Effector memory CD4-positive, alpha-beta T cell (primary cell): ENCODE data around the gene ATAD2B.
"Not testable (repeated sequence)": the region's sequence is repeated elsewhere in the genome, so short reads cannot be mapped to it uniquely, and the experiment has no call there.

Experiments
- DNase-seq, 3 donors: peaks; one replicate each; pipeline ENCODE4 v3.0.0-alpha.2; 2020
- H3K27ac ChIP-seq: 2 replicates; pipeline ENCODE4 v1.7.0; 2013; ENCODE audit warnings: mild to moderate bottlenecking, low read length, moderate library complexity; ENCODE audit not compliant: insufficient read depth, poor library complexity, severe bottlenecking
- H3K27me3 ChIP-seq: replicated peaks from 2 replicates; pipeline ENCODE4 v1.7.0; 2013; ENCODE audit warnings: mild to moderate bottlenecking, low read length; ENCODE audit not compliant: insufficient read depth, control insufficient read depth, poor library complexity, severe bottlenecking
- H3K36me3 ChIP-seq: 2 replicates; pipeline ENCODE4 v1.7.0; 2013; ENCODE audit warnings: mild to moderate bottlenecking, low read length, moderate library complexity; ENCODE audit not compliant: control insufficient read depth, insufficient read depth
- H3K4me1 ChIP-seq: 2 replicates; pipeline ENCODE4 v1.7.0; 2013; ENCODE audit warnings: low read length, mild to moderate bottlenecking; ENCODE audit not compliant: control insufficient read depth, insufficient read depth, poor library complexity, severe bottlenecking
- H3K4me3 ChIP-seq: 2 replicates; pipeline ENCODE4 v1.7.0; 2013; ENCODE audit warnings: low read length, low read depth, mild to moderate bottlenecking; ENCODE audit not compliant: insufficient read depth, poor library complexity, severe bottlenecking
- H3K9me3 ChIP-seq: 2 replicates; pipeline ENCODE4 v1.7.0; 2013; ENCODE audit warnings: mild to moderate bottlenecking, low read length, moderate library complexity; ENCODE audit not compliant: control insufficient read depth

ATAD2B gene

DNA sequence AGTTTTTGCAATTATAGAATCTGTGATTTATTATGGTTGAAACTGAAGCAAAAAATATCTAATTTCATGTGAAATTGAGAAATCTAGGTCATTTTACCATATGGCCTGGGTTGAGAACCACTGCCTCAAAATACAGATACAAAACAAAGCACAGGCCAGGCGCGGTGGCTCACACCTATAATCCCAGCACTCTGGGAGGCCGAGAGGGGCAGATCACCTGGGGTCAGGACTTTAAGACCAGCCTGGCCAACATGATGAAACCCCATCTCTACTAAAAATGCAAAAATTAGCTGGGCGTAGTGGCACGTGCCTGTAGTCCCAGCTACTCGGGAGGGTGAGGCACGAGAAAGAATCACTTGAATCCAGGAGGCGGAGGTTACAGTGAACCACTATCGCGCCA is 146.5 kb downstream of the ATAD2B start:
- H3K27ac ChIP-seq, H3K4me3 ChIP-seq, H3K9me3 ChIP-seq, DNase-seq, H3K4me1 ChIP-seq, H3K27me3 ChIP-seq: not testable (repeated sequence)
- peaks cover 32% of the 10 kb centered on the region for H3K36me3 ChIP-seq

DNA sequence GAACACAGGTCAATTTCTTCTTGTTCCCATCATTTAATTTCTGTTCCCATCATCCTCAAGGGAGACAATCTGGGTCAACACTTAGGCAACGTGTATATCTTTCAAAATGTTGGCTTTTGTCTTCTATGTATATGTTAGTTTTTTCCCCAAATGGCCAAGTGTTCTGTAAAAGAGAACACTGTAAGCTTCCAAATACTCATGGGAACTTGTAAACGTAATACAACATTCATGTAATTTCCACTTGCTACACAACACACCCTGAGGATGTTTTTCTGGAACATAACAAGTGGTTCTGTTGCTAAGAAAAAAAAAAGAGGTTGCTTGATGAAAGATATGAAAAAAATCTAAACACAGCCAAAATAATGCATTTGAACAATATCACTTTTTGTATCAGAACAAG is 149.1 kb downstream of the ATAD2B start:
- no peaks in the 10 kb centered on the region for H3K27me3 ChIP-seq
- H3K27ac ChIP-seq = no peak overlapping the region
- peaks cover 34% of the 10 kb centered on the region for H3K36me3 ChIP-seq
- H3K4me3 ChIP-seq = no peak overlapping the region
- DNase-seq = no peak
- no peaks in the 10 kb centered on the region for H3K4me1 ChIP-seq
- H3K9me3 ChIP-seq = no peaks in the 10 kb centered on the region

DNA sequence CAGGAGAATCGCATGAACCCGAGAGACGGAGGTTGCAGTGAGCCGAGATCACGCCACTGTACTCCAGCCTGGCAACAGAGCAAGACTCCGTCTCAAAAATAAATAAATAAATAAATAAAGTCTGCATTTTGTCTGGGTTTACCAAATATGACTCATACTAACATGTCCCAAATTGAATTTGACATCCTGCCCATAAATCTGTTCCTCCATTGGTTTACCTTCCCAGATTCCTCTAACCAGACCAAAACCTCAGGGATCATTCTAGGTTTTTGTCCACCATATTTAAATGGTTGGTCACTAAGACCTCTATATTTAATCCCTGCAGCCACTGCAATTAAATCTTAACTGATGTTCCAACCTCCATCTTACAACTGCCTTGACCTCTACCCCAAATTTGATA is 150.9 kb downstream of the ATAD2B start:
- no peak for DNase-seq
- no peaks in the 10 kb centered on the region for H3K4me1 ChIP-seq
- peaks cover 43% of the 10 kb centered on the region for H3K36me3 ChIP-seq
- H3K27ac ChIP-seq = no peak overlapping the region
- H3K27me3 ChIP-seq = no peaks in the 10 kb centered on the region
- H3K4me3 ChIP-seq = no peak overlapping the region
- H3K9me3 ChIP-seq = no peaks in the 10 kb centered on the region

DNA sequence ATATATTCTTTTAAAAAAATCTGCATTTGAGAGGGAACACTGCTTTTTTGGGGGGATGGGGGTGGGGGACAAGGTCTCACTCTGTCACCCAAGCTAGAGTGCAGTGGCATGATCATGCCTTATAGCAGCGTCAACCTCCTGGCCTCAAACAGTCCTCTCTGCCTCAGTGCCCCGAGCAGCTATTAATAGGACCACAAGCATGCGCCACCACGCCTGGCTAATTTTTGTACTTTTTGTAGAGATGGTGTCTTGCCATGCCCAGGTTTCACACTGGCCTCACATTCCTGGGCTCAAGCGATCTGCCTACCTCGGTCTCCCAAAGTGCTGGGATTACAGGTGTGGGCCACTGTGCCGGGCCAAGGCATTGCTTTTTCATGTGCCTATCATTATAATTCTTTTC is 154.2 kb downstream of the ATAD2B start:
- no peak overlapping the region for H3K27ac ChIP-seq
- H3K27me3 ChIP-seq = no peaks in the 10 kb centered on the region
- H3K4me3 ChIP-seq = no peak overlapping the region
- H3K4me1 ChIP-seq = no peaks in the 10 kb centered on the region
- no peak for DNase-seq
- peaks cover 43% of the 10 kb centered on the region for H3K36me3 ChIP-seq
- H3K9me3 ChIP-seq = no peaks in the 10 kb centered on the region

DNA sequence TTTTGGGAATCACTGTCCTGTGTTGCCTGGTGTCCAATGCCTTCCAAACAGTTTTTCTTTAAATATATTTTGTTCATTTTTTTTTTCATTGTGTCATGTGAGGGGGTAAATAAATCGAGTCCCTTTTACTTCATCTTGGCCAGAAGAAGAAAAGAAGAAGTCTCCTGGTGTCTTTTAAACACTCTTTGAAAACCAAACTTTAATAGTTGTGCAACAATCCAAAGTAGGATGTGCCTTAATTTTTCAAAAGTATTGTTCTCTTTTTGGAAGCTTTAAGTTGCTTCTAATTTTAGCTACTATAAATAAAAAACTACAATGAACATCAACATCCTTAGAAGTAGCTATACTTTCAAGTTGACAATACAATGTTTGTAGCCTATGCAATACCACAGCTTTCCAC is 154.9 kb downstream of the ATAD2B start:
- no peaks in the 10 kb centered on the region for H3K9me3 ChIP-seq
- DNase-seq = no peak
- no peak overlapping the region for H3K27ac ChIP-seq
- peaks cover 38% of the 10 kb centered on the region for H3K36me3 ChIP-seq
- H3K27me3 ChIP-seq = no peaks in the 10 kb centered on the region
- no peak overlapping the region for H3K4me3 ChIP-seq
- no peaks in the 10 kb centered on the region for H3K4me1 ChIP-seq

DNA sequence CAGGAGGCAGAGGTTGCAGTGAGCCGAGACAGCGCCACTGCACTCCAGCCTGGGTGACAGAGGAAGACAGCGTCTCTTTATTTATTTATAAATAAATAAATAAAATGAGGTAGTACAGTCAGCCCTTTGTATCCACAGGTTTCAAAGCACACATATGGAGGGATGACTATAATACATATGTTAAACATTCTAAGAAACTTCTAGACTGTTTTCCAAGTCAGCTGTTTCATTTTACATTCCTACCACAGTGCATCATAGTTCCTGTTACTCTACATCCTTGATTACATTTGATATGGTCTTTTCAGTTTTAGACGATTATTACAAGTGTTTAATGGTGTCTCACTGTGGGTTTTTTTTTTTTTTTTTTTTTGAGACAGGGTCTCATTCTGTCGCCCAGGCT is 157.6 kb downstream of the ATAD2B start:
- peaks cover 38% of the 10 kb centered on the region for H3K36me3 ChIP-seq
- no peaks in the 10 kb centered on the region for H3K4me1 ChIP-seq
- no peak overlapping the region for H3K27ac ChIP-seq
- no peaks in the 10 kb centered on the region for H3K27me3 ChIP-seq
- no peaks in the 10 kb centered on the region for H3K9me3 ChIP-seq
- no peak for DNase-seq
- H3K4me3 ChIP-seq = no peak overlapping the region

DNA sequence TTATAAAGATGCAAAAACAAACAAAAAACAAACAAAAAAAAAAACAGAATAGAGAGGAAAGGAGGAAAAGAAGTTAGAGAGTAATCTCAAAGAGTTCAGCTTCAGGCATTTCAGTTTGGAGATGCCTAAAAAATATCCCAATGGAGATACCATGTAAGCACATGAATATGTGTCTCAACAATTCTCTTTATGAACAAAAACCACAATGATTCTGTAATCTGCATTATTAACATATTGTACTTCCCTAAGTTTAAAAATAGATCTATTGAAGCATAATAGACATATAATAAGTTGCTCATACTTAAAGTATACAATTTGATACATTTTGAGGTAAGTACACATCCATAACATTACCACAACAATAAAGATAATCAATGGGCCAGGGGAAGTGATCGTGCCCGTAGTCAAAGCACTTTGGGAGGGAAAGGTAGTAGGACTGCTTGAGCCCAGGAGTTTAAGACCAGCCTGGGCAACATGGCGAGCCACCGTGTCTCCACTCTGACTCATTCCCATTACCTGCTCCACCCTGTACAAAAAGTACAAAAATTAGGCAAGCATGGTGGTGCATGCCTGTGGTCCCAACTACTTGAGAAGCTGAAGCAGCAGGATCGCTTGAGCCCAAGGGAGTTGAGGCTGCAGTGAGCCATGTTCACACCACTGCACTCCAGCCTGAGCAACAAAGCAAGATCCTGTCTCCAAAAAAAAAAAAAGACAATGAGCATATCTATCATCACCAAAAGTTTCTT is 158.9 kb downstream of the ATAD2B start:
- H3K4me3 ChIP-seq = no peak overlapping the region
- no peaks in the 10 kb centered on the region for H3K4me1 ChIP-seq
- H3K27me3 ChIP-seq = no peaks in the 10 kb centered on the region
- peaks cover 26% of the 10 kb centered on the region for H3K36me3 ChIP-seq
- no peaks in the 10 kb centered on the region for H3K9me3 ChIP-seq
- H3K27ac ChIP-seq = no peak overlapping the region
- no peak for DNase-seq

DNA sequence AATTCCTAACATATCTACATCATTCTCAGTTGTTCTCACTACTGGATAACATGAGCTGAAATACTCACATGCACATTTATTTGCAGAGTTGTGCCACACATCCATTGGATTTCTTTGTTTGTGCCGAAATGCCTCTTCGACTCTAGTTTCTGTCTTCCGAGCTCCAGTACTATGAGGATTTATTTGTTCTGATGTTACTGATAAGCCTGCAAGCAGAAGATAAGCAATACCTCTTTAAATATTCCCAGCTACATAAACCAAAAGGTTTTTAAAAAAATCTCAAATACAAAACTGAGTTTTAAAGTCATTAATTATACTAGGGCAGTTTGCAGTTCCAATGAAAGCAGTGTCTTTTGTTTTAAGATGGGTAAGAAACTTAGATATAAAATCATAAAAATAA is 164.8 kb downstream of the ATAD2B start:
- Histone ChIP-seq H3K36me3 (peaks cover 8% of the 10 kb centered on the region), H3K27me3 (no peaks in the 10 kb centered on the region), H3K27ac (no peak overlapping the region), H3K4me1 (no peaks in the 10 kb centered on the region), H3K4me3 (no peak overlapping the region), H3K9me3 (no peaks in the 10 kb centered on the region)
- DNase-seq = no peak

DNA sequence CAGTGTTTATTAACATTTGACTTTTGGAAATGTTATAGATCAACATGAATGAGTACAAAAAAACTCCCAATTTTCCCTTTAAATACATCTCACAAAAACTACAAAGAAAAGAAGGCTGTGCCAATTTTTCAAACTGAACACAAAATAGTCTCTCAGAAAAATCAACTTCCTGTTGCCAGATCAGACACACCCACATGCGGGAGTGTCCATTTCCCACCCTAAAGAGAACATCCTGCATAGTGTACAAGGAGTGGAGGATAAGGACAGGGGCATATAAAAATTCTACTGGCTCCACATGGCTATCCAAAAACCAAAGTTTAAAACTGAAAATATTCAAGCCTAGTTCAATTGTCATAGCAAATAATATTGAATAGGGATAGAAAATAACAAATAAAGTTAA is 165.3 kb downstream of the ATAD2B start:
- no peak overlapping the region for H3K27ac ChIP-seq
- no peak for DNase-seq

DNA sequence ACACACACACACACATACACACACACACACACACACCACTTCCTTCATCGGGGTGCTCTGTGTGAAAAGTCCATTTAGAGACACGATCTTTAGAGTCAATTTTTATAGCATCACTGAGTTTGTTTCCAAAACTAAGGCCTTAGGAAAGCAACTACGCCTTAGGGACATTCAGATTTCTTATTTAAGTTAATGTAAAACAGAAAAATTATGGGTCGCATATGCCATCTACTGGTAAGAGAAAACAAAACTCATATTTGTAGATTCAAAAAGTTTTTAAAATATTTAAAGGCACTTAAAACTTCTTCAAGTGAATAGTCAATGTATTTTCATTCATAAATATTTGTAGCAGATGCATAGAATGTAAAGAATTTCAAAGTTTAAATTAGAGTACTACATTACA is 166.2 kb downstream of the ATAD2B start:
- no peak for DNase-seq
- H3K27ac ChIP-seq = no peak overlapping the region
- no peaks in the 10 kb centered on the region for H3K27me3 ChIP-seq
- H3K9me3 ChIP-seq = no peaks in the 10 kb centered on the region
- H3K4me1 ChIP-seq = no peaks in the 10 kb centered on the region
- peaks cover 12% of the 10 kb centered on the region for H3K36me3 ChIP-seq
- no peak overlapping the region for H3K4me3 ChIP-seq

More for the DNA sequence above, 165.3 kb downstream of the ATAD2B start:
- Histone ChIP-seq H3K4me1 (no peaks in the 10 kb centered on the region), H3K9me3 (no peaks in the 10 kb centered on the region), H3K4me3 (no peak overlapping the region), H3K36me3 (peaks cover 12% of the 10 kb centered on the region), H3K27me3 (no peaks in the 10 kb centered on the region)
